Activated CD4-positive, alpha-beta T cell treated with anti-CD3 and anti-CD28 coated beads, Interleukin-2, amount 50 U/mL, for 16 hours (primary cell): Measurements from ENCODE around the gene PRG3.
A peak's percentile ranks its signal among the peaks of the same experiment; 100 is the strongest.

Source experiments
- DNase-seq: peaks from one replicate; pipeline ENCODE4 v3.0.0-alpha.2; 2020

PRG3 gene, protein sequence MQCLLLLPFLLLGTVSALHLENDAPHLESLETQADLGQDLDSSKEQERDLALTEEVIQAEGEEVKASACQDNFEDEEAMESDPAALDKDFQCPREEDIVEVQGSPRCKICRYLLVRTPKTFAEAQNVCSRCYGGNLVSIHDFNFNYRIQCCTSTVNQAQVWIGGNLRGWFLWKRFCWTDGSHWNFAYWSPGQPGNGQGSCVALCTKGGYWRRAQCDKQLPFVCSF

GRCh38 chr11:57380975-57381374 lies at the start of gene PRG3:
TSS of gene PRG3 (minus strand) at chr11:57381150. CDS start at chr11:57380708, 442 bp downstream.
- no peak for DNase-seq

DNA sequence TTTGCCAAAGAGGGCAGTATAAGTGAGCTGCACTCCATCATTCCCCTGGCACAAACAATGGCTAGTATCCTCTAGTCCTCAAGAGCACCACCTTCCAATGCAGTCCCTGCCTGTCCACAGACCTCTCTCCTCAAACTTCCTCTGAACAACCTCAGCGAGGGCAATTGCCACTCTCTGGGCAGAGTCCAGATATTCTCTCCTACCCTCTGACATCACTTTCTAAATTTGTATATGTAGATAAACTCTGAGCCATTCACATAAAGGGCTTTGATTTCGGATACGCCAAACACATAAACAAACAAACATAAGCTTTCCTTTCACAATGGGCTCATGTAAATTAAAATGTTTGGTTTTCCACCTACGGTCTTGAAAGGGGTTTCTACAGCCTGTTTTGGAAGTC lies 49.0 kb upstream of the PRG3 start:
- no peak for DNase-seq

GRCh38 chr11:57428643-57429042 lies 47.7 kb upstream of the PRG3 start:
- no peak for DNase-seq

- DNase-seq = no peak
These were observed 46.8 kb upstream of the PRG3 start for GRCh38 chr11:57427727-57428082.

- DNase-seq = peak; percentile 90
These were observed 46.2 kb upstream of the PRG3 start, which contains the start of gene SLC43A3 for GRCh38 chr11:57426929-57427726. TSS of gene SLC43A3 (minus strand) at chr11:57427121. CDS start at chr11:57426172, 949 bp downstream.

GRCh38 chr11:57426439-57426928 lies 45.5 kb upstream of the PRG3 start:
- peak; percentile 33 for DNase-seq

DNA sequence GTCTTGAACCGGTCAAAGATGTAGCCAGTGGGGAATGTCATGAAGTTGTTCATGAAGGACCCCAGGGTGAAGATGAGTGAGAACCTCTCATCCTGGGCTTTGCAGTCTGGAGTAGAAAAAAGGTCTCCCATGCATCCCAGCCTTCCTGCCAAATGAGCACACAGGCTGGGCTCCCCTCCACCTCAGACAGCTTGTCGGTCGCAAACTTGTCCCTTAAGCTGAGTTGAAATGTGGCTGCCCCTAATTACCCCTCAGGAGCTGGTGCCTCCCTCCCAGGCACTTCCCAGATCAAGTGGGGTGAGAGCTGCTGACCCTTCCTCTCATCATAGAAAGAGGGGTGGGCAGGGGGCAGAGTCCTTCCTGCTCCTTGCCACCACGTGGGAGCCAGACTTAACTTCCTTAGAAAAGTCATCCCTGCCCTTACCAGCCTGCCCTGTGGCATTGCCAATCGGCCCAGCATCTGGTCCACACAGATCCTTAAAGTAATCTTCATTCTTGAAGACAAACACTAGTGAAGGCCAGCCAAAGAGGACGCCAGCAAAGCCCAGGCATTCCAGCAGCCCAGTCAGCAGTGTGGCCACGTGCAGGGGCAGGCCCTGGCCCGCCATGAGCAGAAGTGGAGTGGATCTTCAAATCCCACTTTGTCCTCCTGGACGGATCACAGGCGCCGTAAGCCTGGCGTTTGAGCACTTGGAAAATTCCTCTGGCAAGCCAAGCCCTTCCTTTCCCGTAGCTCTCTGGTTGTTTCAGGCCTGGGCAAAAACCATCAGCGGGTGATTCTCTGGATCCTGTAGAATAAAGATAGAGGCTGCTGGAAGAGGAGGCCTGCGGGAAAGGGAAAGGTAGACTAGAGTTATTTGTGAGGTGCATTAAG lies 44.9 kb upstream of the PRG3 start:
- peak; percentile 23 for DNase-seq

- peak; percentile 98 for DNase-seq
These were observed 44.0 kb upstream of the PRG3 start for GRCh38 chr11:57424792-57425564.

DNA sequence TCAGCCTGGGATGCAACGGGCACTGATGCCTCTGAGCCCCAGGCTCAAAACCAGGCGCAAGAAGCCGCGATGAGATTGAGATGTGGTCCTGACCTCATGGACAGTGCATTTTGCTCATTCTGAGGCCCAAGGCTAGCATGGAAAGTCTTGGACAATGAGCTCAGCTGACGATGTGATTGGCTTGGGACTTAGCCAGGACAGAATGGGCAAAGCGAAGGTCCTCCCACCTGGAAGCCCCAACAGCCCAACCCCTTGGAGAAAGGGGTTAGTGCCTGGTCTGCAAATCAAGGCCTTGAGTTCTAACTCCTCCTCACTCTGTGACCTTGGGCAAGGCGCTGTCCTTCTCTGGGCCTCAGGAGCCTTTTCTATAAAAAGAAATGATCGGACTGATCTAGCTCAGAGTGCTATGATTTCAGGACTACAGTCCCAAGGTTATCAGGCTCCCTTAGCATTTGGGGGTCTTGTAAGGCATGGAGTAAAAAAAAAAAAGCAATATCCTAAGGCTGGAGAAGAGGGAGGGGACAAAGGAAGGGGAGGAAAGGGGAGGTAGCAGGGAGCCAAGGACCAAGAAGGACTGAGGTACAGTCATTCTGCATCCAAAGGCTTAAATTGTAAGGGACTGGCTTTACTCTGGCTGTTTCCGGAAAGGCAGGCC lies 43.3 kb upstream of the PRG3 start:
- no peak for DNase-seq

DNA sequence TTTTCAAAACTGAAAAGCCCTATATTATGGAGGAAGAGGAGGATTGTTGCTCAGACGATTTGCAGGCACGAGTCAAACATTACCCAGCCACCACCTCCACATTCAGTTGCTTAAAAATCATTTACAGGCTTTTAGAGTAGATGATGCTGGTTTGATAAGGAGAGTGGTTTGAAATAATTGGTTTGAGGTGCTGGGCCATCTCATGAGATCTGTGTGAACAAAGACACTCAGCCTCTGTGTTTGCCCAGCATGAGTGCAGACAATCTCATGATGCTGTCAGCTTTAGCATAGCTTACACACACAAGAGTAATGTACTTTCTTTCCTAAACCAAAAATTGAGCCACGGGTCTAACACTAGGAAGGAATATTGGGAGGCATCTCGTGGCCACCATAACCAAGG lies 41.7 kb upstream of the PRG3 start:
- DNase-seq = no peak

GRCh38 chr11:57421805-57422204 lies 40.9 kb upstream of the PRG3 start:
- no peak for DNase-seq

GRCh38 chr11:57421066-57421465 lies 40.1 kb upstream of the PRG3 start:
- DNase-seq = no peak

DNA sequence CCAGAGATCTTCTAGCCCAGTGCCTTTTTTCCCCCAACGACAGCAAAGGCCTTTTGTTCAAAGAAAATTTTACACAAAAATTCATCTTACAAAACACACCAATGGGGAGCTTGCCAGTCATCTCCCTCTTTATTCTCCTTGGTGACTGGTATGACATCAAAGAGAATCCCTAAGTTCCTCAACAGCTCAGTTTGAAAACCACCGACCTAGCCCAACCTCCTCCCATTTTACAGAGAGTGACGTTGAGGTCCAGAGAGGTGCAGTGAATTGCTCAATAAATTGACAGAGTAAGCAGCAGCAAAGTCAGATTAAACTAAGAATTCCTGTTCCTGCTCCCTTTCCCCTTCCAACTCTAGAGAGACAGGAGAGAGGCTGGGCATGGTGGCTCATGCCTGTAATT lies 38.2 kb upstream of the PRG3 start:
- no peak for DNase-seq

GRCh38 chr11:57418131-57418530 lies 37.2 kb upstream of the PRG3 start:
- no peak for DNase-seq

GRCh38 chr11:57417056-57417455 lies 36.1 kb upstream of the PRG3 start:
- DNase-seq = no peak

GRCh38 chr11:57416436-57416835 lies 35.5 kb upstream of the PRG3 start:
- no peak for DNase-seq

GRCh38 chr11:57414612-57415212 lies 33.8 kb upstream of the PRG3 start:
- DNase-seq = no peak

DNA sequence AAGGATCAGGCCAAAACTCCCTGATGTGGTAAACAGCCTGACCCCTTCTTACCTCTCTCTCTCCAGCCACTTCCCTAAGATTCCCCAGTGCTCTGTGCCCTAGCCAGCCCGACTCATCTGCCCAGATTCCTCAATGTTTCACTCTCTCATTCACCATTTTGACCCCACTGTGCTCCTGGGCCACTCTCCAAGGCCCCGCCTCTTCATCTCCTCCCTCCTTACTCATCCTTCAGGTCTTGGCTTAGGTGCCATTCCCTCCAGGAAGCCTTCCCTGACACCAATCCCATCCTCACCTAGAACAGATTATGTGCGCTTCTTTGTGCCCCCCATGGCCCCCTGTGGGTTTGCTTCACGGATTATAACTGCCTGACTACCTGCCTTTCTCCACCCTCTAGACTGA lies 32.7 kb upstream of the PRG3 start:
- no peak for DNase-seq

- no peak for DNase-seq
These were observed 29.3 kb upstream of the PRG3 start for GRCh38 chr11:57410287-57410686.

DNA sequence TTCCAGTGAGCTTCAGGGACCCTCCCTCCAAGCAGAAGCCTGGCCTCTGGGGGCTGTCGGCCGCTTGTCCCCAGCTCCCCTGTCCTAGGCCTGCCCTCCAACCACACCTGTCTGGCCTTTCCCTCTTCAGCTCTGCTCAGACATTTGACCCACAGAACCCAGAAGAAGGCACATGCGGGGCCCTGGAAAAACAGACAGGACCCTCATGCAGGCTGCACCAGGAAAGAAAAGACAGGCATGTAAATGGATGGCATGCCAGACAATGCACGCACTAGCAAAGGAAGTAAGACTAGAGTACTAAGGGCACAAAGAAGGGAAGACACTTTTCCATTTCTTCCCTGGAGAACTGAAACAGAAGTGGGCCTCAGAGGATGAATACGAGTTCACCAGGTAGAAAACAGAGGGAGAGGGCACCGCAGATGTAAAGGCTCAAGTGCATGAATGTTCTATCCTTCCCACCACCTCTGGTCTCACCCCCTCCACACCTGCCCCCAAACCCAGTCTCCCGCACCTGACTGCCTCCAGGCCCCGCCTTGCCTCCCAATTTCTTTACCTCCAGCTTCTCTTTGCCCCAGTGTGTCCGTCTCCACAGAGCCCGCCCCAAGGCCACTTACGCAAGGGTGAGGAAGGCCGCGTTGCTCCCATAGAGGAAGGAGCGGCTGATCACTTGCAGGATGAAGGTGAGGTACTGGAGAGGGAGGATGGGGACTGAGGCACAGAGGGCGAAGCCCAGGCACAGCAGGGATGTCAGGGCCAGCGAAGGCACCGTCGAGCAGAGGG lies 28.6 kb upstream of the PRG3 start:
- no peak for DNase-seq

GRCh38 chr11:57408771-57409170 lies 27.8 kb upstream of the PRG3 start:
- DNase-seq = no peak
